ENCODE data around the gene PRDX6. TPM values are rescaled to one million over a fixed set of nuclear protein-coding genes. Genes with fewer than 3 reads are reported as not detected.
A peak's percentile ranks its signal among the peaks of the same experiment; 100 is the strongest.

PRDX6 gene
- total RNA-seq, 1 experiment from 2014 or later = 502 TPM

DNA sequence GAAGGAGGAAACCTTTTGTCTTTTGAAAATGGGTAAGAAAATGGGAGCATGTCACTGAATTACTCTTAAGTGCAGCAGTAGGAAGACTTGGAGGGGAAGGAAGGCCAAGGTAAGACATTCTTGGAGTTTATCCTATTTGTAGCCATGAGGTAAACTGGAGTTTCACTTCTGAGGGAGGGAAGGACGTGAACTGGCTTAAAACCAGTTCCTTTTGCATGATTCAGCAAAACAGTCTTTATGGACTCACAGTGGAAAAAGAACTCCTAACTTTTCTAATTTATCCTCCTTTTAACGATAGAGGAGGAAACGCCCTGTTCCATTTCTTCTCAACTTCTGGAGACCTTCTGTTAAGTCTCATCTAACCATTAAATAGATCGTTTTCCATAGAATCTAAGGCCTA lies 2.5 kb downstream of the PRDX6 start:
- Mint-ChIP-seq H3K9me3 (ENCODE audit: unreplicated experiment) (no peaks in the 10 kb centered on the region), H3K4me1 (ENCODE audit: insufficient read depth, unreplicated experiment) (peaks cover 53% of the 10 kb centered on the region), H3K27me3 (ENCODE audit: insufficient read depth, unreplicated experiment) (no peaks in the 10 kb centered on the region), H3K36me3 (ENCODE audit: insufficient read depth, unreplicated experiment) (peaks cover 54% of the 10 kb centered on the region), H3K4me3 (ENCODE audit: unreplicated experiment) (peak overlapping the region; percentile 97), H3K27ac (ENCODE audit: low read depth, unreplicated experiment) (peak overlapping the region; percentile 99)
- POLR2A ChIA-PET = interaction anchor here (0.7 to 5.1 kb wide), 10 partner anchors 10 to 409 kb away, joined by 3 to 181 read pairs (median 38); partner anchors contain the start of gene KLHL20
- intact Hi-C loops (cut with micrococcal nuclease) = loop anchor here (2.0 kb wide), 1 partner anchor 27 kb away; no protein-coding TSS in a partner anchor
- TF ChIP-seq, protein P1, sequence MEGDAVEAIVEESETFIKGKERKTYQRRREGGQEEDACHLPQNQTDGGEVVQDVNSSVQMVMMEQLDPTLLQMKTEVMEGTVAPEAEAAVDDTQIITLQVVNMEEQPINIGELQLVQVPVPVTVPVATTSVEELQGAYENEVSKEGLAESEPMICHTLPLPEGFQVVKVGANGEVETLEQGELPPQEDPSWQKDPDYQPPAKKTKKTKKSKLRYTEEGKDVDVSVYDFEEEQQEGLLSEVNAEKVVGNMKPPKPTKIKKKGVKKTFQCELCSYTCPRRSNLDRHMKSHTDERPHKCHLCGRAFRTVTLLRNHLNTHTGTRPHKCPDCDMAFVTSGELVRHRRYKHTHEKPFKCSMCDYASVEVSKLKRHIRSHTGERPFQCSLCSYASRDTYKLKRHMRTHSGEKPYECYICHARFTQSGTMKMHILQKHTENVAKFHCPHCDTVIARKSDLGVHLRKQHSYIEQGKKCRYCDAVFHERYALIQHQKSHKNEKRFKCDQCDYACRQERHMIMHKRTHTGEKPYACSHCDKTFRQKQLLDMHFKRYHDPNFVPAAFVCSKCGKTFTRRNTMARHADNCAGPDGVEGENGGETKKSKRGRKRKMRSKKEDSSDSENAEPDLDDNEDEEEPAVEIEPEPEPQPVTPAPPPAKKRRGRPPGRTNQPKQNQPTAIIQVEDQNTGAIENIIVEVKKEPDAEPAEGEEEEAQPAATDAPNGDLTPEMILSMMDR (IDR thresholded peaks at IDR 0.05; ENCODE audit: unreplicated experiment) = no peak
- peak; percentile 25 for DNase-seq (ENCODE audit: unreplicated experiment)
- BruUV-seq (replicated peaks) = no TSS peak
- CTCF ChIA-PET = interaction anchor here (1.0 to 7.4 kb wide), 5 partner anchors 9 to 345 kb away, joined by 3 to 73 read pairs (median 10); partner anchors contain the start of genes CENPL, DARS2 and KLHL20

DNA sequence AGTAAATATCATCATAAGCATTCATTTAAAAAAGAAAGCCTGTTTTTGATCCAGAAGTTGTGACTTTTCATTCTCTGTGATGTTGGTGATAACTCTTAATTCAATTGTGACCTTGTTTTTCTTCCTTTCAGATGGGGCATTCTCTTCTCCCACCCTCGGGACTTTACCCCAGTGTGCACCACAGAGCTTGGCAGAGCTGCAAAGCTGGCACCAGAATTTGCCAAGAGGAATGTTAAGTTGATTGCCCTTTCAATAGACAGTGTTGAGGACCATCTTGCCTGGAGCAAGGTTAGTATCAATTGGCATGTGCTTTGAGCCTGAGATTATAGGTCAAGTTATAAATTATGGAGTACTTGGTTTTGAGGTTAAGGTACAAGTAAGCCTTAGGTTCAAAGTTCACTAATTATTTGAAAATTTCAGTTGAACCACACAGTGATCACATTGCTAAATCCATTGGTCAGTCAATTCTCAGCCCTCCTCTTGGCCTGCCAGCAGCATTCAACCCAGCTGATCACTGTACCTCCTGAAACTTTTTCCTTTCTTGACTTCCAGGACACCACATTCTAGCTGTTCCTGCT lies 4.1 kb downstream of the PRDX6 start:
- Mint-ChIP-seq H3K9me3 (ENCODE audit: unreplicated experiment) (no peaks in the 10 kb centered on the region), H3K36me3 (ENCODE audit: insufficient read depth, unreplicated experiment) (peaks cover 71% of the 10 kb centered on the region), H3K27me3 (ENCODE audit: insufficient read depth, unreplicated experiment) (no peaks in the 10 kb centered on the region), H3K27ac (ENCODE audit: low read depth, unreplicated experiment) (no peak overlapping the region), H3K4me3 (ENCODE audit: unreplicated experiment) (no peak overlapping the region), H3K4me1 (ENCODE audit: insufficient read depth, unreplicated experiment) (peaks cover 36% of the 10 kb centered on the region)
- no TSS peak for BruUV-seq (replicated peaks)
- no peak for DNase-seq (ENCODE audit: unreplicated experiment)
- TF ChIP-seq, protein P1 (IDR thresholded peaks at IDR 0.05; ENCODE audit: unreplicated experiment) = no peak
- ChIA-PET CTCF (interaction anchor here (0.5 to 7.4 kb wide), 6 partner anchors 16 to 234 kb away, joined by 3 to 73 read pairs (median 4); partner anchors contain the start of gene KLHL20), POLR2A (interaction anchor here (0.9 to 2.4 kb wide), 2 partner anchors 14 to 234 kb away, joined by 3 to 13 read pairs; partner anchors contain the start of gene KLHL20)
- intact Hi-C loops (cut with micrococcal nuclease) = no loop called here

DNA sequence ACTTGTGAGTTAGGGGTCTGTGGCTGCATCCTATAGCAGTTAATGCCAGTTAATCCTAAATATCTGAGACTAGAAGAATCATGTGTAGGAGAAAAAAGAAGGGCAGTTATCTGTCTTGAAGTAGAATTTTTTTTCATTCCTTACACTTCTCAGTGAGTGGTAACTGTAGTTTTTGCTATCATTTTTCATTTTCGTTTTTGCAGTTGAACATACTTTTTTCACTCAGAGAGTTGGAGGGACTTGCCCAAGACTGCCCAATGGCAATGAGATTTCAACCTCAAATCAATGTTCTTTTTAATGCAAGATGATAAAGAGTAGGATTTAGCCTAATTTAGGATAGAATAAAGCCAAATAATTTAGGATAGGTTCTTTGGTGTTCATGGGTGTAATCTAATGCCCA lies 5.5 kb downstream of the PRDX6 start:
- intact Hi-C loops (cut with micrococcal nuclease) = no loop called here
- Mint-ChIP-seq H3K9me3 (ENCODE audit: unreplicated experiment) (no peaks in the 10 kb centered on the region), H3K4me3 (ENCODE audit: unreplicated experiment) (no peak overlapping the region), H3K36me3 (ENCODE audit: insufficient read depth, unreplicated experiment) (peaks cover 85% of the 10 kb centered on the region), H3K27me3 (ENCODE audit: insufficient read depth, unreplicated experiment) (no peaks in the 10 kb centered on the region), H3K4me1 (ENCODE audit: insufficient read depth, unreplicated experiment) (peaks cover 35% of the 10 kb centered on the region), H3K27ac (ENCODE audit: low read depth, unreplicated experiment) (peak overlapping the region; percentile 59)
- CTCF ChIA-PET = interaction anchor here (1.0 kb wide), 1 partner anchor 23 kb away, joined by 4 read pairs; no protein-coding TSS in a partner anchor
- no peak for DNase-seq (ENCODE audit: unreplicated experiment)
- TF ChIP-seq, protein P1 (IDR thresholded peaks at IDR 0.05; ENCODE audit: unreplicated experiment) = no peak
- POLR2A ChIA-PET = no interaction called here
- BruUV-seq (replicated peaks) = no TSS peak

DNA sequence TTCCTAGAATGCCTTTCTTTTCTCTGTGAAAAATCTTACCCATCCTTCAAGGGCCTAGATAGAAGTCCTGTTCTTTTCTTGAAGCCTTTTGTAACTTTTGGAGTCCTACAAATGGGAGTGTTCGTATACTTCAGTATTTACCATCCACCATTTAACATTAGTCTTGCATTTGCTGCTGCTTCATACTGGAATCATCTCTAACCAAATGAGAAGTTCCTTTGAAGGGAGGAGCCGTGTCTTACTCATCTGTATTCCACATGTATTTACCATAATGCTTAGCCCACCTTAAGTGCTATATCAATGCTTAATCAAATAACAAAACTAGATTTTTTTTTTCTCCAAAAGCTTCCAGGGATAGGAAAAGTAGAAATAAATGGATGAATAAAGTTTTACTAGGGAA lies 7.1 kb downstream of the PRDX6 start:
- no peak overlapping the region for H3K4me3 Mint-ChIP-seq (ENCODE audit: unreplicated experiment)
- H3K36me3 Mint-ChIP-seq (ENCODE audit: insufficient read depth, unreplicated experiment) = peaks cover 99% of the 10 kb centered on the region
- no peak overlapping the region for H3K27ac Mint-ChIP-seq (ENCODE audit: low read depth, unreplicated experiment)
- no TSS peak for BruUV-seq (replicated peaks)
- TF ChIP-seq, protein P1 (IDR thresholded peaks at IDR 0.05; ENCODE audit: unreplicated experiment) = no peak
- H3K4me1 Mint-ChIP-seq (ENCODE audit: insufficient read depth, unreplicated experiment) = peaks cover 31% of the 10 kb centered on the region
- no peaks in the 10 kb centered on the region for H3K27me3 Mint-ChIP-seq (ENCODE audit: insufficient read depth, unreplicated experiment)
- intact Hi-C loops (cut with micrococcal nuclease) = no loop called here
- ChIA-PET CTCF (interaction anchor here (0.6 kb wide), 1 partner anchor 46 kb away, joined by 3 read pairs; no protein-coding TSS in a partner anchor), POLR2A (no interaction called here)
- no peaks in the 10 kb centered on the region for H3K9me3 Mint-ChIP-seq (ENCODE audit: unreplicated experiment)
- no peak for DNase-seq (ENCODE audit: unreplicated experiment)
